Stimulated activated CD4-positive, alpha-beta T cell treated with anti-CD3 and anti-CD28 coated beads, Interleukin-12 subunit alpha, Interleukin-12 subunit beta, amount 100 ng/mL, for 4 hours (primary cell): ENCODE results near the gene GOLGA7B.
A peak's percentile ranks its signal among the peaks of the same experiment; 100 is the strongest.

Experiments used
- DNase-seq: peaks from one replicate; pipeline ENCODE4 v3.0.0-alpha.2; 2020

The GOLGA7B gene

DNA sequence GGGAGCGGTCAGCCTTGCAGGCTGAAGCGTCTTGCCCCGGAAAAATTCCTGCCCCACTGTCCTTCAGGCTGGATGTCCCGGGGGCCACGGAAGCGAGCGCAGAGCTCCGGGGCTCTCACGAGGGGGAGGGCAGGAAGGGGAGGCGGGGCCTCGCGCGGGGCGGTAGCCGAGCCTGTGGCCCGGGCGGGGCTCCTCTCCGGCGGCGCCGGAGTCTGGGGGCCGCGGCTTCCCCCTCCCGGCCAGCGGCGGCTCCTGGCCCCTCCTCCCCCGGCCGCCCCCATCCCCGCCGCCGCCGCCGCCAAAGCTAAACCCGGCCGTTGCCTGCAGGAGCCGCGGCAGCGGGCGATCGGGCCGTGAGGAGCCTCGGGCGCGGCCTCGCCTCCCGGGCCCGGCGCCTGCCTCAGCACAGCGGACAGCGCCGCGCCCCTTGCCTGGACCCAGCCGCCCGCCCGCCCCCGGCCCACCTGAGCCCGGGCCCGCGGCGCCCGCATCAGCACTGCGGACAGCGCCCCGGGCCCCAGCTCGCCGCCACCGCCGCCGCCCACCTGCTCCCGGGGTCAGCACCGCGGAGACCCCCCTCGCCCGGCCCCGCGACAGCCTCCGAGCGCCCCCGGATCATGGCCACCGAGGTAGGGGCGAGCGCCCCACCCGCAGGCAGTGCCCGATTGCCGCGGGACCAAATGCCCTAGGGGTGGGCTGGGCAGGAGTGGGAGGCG lies at the start of gene GOLGA7B:
GOLGA7B (plus strand) TSS at position 157 of the 716 bp plus-strand sequence; CDS start at position 618, 461 bp downstream.
- DNase-seq = peak; percentile 58

- DNase-seq = no peak
These were observed 49.2 kb upstream of the GOLGA7B start for GRCh38 chr10:97800474-97800873.

- DNase-seq = no peak
These were observed 48.2 kb upstream of the GOLGA7B start for GRCh38 chr10:97801422-97801821.

DNA sequence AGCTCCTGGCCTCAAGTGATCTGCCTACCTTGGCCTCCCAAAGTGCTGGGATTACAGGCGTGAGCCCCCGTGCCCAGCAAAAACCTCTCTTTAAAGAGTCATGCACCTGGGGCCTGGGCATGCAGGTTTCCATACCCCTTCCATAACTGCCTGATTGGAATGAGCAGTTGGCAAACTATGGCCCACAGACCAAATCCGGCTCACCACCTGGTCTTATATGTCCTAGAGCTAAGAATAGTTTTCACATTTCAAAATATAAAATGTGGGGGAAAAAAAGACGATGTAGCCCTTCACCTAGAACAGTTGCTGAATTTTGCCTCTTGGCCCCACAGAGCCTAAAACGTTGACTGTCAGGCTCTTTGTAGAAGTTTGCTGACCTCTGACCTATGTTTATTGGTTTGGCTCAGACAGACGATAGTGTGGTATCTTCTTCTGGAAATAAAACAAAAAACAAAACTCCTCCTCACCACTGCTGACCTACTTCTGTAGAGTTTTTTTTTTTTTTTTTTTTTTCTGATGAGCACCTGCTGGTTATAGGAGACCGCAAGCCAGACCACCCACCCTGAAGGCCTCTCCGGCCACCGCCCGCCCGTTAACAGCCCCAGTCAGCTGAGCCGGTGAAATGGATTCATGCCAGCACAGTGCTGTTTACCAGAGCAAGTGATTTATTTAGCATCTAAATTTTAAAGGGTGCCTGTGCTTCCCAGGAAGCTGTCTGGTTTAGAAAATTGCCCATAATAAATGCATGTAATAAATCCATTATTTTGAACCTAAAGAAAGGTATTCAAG lies 44.4 kb upstream of the GOLGA7B start:
- no peak for DNase-seq

DNA sequence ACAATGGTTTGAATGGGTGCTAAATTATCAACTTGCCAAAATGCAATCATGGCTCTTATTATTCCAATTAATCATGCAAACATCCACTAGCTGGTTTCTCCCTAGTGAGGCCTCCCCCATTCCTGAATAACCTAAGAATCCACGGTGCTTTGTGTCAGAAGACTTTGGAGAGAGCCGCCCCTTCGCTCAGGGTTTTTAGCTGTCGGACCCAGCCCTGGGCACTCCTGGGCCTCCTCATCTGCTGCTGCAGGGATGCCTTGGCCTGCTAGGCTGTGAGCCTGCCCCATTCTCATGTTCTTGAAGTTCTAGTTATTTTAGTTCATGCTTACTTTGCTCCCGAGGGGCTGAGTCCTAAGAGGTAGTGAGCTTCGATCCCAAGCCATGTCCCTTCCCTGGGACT lies 43.7 kb upstream of the GOLGA7B start:
- no peak for DNase-seq

DNA sequence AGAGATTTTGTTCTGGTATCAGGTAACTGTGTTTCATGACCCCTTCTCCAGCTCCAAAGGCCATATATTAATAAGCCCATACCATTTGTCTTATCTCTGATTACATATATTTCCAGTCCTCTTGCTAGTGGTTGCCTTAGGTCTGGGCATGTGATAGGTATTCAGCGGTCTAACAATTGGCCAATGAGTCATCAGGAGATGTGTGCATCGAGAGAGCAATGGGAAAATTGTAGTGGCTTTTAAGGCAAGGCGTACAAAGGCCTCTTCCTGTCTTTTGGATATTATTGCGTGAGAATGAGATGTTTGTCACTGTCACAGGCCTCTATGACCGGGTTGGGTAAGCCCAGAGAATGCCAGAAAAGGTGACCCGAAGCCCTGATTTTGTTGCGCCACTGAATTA lies 39.2 kb upstream of the GOLGA7B start:
- no peak for DNase-seq

DNA sequence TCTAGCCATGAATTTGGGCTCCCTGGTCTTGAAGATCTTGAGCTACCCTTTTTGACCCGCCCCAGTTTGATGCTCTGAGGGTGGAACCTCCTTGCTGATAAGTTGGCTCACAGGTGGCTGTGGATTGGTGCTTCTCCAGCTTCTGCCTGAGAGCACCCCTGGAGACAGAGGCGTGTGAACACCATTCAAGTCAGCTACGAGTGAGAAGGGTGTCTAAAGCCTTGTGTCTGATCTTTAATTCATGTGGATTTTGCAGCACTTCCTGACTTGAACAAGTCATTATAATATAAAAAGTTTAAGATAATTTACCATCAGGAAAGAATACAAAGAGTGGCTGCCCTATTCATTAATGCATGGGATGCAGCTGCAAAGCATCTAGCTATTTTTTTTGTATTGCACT lies 37.7 kb upstream of the GOLGA7B start:
- no peak for DNase-seq

DNA sequence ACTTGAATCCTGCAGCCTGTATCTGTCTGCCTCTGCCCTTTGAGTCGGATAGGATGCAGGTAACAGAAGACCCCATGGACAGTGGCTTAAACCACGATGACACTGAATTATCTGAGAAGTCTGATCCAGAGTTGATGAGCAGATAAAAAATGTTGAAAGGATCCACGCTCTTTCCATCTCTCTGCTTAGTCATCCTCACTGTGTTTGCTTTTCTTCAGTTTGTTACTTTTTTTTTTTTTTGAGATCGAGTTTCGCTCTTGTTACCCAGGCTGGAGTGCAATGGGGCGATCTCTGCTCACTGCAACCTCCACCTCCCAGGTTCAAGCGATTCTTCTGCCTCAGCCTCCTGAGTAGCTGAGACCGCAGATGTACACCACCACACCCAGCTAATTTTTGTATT lies 36.9 kb upstream of the GOLGA7B start:
- no peak for DNase-seq

- DNase-seq = no peak
These were observed 36.3 kb upstream of the GOLGA7B start for GRCh38 chr10:97813311-97813710.

- DNase-seq = no peak
These were observed 34.6 kb upstream of the GOLGA7B start for GRCh38 chr10:97814996-97815395.

GRCh38 chr10:97816609-97817008 lies 33.0 kb upstream of the GOLGA7B start:
- DNase-seq = no peak

DNA sequence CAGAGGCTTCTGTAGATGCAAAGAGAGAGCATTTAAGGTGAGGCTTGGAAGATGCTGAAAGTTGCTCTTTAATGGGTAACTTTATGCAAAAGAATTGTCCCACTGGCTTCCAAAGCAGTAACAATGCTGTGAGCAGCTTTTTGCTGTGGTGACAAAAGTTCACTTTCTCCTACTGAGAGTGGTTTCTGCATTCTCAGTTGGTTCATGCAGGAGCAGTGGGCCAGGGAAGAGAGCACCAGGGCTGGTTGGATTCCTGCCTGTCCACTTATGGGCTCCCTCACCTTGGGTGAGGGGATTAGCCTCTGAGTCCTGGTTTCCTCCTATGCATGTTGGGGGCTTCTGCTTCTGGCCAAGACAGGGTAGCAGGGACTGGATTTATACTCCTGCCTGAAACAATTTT lies 31.1 kb upstream of the GOLGA7B start:
- no peak for DNase-seq

- DNase-seq = no peak
These were observed 29.4 kb upstream of the GOLGA7B start for GRCh38 chr10:97820096-97820704.

GRCh38 chr10:97821308-97822038 lies 28.2 kb upstream of the GOLGA7B start:
- DNase-seq = no peak

DNA sequence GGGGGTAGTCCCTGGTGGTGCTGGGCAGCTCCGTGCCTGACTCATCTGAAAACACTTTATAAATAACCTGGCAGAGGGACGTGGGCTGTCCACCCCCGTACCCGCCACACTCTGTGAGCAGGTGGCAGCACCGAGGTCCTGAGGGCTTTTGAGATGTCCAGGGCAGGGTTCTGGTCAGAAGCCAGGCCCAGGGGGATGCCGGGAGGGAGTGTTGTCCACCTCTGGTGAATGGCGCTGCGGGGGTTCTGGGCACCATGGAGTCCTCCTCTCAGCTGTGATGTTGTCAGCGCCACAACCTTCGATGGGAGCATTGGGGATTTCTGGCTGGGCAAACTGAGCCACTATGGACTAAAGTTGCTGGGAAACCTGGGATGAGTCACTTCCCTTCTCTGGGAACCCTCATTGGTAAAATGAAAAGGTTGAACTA lies 27.4 kb upstream of the GOLGA7B start:
- no peak for DNase-seq

DNA sequence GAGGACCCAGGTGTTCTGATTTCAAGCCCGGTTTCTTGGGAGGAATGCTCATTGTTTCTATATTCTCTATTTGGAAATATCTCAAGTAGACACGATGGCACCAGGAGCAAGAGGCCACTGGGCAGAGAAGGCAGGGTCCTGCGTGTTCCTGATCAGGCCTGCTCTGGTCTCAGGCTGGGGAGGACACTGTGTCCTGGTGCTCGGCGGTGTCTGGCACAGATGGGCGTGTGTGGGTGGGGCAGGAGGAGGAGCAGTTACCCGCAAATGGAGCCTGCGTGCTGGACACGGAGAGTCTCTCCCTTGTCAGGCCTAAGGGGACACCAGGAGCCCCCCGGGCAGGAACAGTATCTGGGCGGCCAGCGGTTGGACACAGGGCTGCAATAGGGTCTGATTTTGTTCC lies 25.9 kb upstream of the GOLGA7B start:
- no peak for DNase-seq

DNA sequence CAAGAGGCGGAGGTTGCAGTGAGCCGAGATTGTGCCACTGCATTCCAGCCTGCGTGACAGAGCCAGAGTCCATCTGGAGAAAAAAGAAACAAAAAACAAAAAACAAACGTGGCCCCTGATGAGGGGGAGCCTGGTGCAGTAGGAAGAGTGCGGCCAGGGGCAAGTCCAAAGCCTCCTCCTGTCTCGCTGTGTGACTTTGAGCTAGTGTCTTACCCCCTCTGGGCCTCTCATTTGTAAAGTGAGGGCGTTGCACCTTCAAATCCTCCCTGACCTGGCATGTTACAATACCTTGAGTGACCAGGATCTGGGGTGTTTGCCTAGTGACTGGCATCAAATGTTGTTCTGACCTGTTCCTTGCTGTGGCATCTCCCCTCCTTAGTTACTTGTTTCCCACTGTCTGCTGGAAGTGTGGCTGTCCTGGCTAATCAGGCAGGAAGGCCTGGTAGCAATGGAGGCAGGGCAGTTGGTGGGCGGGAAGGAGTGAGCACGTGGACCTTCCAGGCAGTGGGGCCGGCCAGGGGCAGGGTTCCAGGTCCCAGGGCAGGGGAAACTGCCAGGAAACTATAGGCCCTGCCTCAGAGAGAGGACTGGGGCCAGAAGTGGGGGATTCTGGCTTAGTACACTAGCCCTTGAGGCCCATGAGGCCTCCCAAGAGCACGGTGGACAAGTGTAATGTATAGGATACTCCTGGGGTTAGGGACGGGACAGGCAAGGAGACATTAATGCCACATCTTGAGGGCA lies 24.5 kb upstream of the GOLGA7B start:
- DNase-seq = no peak

GRCh38 chr10:97826892-97827291 lies 22.8 kb upstream of the GOLGA7B start:
- no peak for DNase-seq

- no peak for DNase-seq
These were observed 21.8 kb upstream of the GOLGA7B start for GRCh38 chr10:97827702-97828291.

DNA sequence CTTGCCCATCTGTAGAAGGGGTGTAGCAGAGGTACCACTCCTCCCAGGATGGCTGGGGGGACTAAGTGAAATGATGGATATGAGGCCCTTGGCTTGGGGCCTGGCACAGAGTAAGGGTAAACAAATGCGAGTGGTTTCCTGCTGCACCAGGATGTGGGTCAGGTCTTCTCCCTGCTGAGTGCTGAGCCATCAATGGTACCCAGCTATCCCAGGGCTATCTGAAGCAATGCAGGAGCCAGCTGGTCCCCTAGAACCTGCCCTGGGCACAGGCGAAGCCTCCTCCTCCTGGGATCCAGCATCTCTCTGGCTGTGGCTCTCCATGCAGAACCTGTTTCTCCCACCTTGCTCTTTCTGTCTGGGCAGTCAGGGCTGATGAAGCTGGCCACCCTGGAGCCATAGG lies 20.9 kb upstream of the GOLGA7B start:
- no peak for DNase-seq

DNA sequence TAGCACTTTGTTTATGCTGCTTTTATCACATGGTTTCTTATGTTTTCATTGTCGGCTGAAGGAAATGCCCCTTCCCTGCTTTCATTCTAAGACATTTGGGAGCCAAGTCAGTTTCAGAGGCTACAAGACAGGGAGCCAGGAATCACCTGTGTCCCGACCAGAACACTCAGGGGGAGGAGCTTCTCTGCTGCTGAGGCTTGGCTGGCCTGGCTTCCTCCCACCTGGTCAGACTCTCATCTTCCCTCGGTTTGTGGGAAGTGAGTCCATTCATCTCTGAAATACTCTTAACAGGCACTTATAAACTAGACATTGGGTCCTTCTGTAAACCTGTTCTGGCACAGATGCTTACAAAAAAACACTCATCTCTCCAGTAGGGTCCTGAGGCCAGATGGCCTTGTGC lies 19.6 kb upstream of the GOLGA7B start:
- no peak for DNase-seq

GRCh38 chr10:97831259-97831658 lies 18.4 kb upstream of the GOLGA7B start:
- no peak for DNase-seq
